SK-N-SH treated with all-trans-retinoic acid at 6 μM for 48 hours (cell line): ENCODE data around the gene PLCB1.

Experiments
- ATAC-seq: fragments of 200-7000 bp; cut with Tn5 transposase; 3 replicates; pipeline ENCODE4 v1.9.1; 2020; ENCODE audit warnings: mild to moderate bottlenecking, moderate library complexity
- ARNTL ChIP-seq: fragments of 450-650 bp; formaldehyde crosslinking; IDR thresholded peaks from 2 replicates; pipeline ENCODE4 v1.5.0; 2020; ENCODE audit warnings: low read depth, mild to moderate bottlenecking, moderate library complexity, borderline replicate concordance
- BACH2 ChIP-seq: fragments of 250-450 bp; sonication (Bioruptor Pico); IDR thresholded peaks from 2 replicates; pipeline ENCODE4 v1.9.0; 2021; ENCODE audit warnings: mild to moderate bottlenecking, borderline replicate concordance
- CREB5 ChIP-seq: fragments of 250-450 bp; sonication (Bioruptor Pico); IDR thresholded peaks from 2 replicates; pipeline ENCODE4 v1.5.1; 2020; ENCODE audit warnings: low read depth, mild to moderate bottlenecking, moderate library complexity
- CSRNP3 ChIP-seq: fragments of 250-450 bp; sonication (Bioruptor Pico); IDR thresholded peaks from 2 replicates; pipeline ENCODE4 v1.5.1; 2021; ENCODE audit warnings: mild to moderate bottlenecking, moderate library complexity
- ESRRG ChIP-seq: fragments of 250-450 bp; sonication (Bioruptor Pico); IDR thresholded peaks from 2 replicates; pipeline ENCODE4 v1.6.1; 2021; ENCODE audit warnings: mild to moderate bottlenecking
- ISL1 ChIP-seq: fragments of 250-450 bp; sonication (Bioruptor Pico); IDR thresholded peaks from 2 replicates; pipeline ENCODE4 v2.1.2; 2022; ENCODE audit warnings: mild to moderate bottlenecking, moderate library complexity
- OSR1 ChIP-seq: fragments of 250-450 bp; sonication (Bioruptor Pico); IDR thresholded peaks from 2 replicates; pipeline ENCODE4 v1.8.0; 2022; ENCODE audit warnings: moderate library complexity, mild to moderate bottlenecking, inconsistent platforms
- PATZ1 ChIP-seq: fragments of 250-450 bp; sonication (Bioruptor Pico); IDR thresholded peaks from 2 replicates; pipeline ENCODE4 v1.8.0; 2020; ENCODE audit warnings: mild to moderate bottlenecking, moderate library complexity, borderline replicate concordance
- POU6F1 ChIP-seq: fragments of 250-450 bp; sonication (Bioruptor Pico); IDR thresholded peaks from 2 replicates; pipeline ENCODE4 v1.8.0; 2021; ENCODE audit warnings: low read depth, mild to moderate bottlenecking, moderate library complexity, borderline replicate concordance
- PPARA ChIP-seq: fragments of 250-450 bp; sonication (Bioruptor Pico); IDR thresholded peaks from 2 replicates; pipeline ENCODE4 v1.5.0; 2020; ENCODE audit warnings: mild to moderate bottlenecking, borderline replicate concordance
- RARB ChIP-seq: fragments of 250-450 bp; sonication (Bioruptor Pico); IDR thresholded peaks from 2 replicates; pipeline ENCODE4 v1.8.0; 2021; ENCODE audit warnings: mild to moderate bottlenecking, moderate library complexity
- SNAI2 ChIP-seq: fragments of 250-450 bp; sonication (Bioruptor Pico); IDR thresholded peaks from 2 replicates; pipeline ENCODE4 v1.5.0; 2020; ENCODE audit warnings: mild to moderate bottlenecking, moderate library complexity
- TCF4 ChIP-seq: fragments of 250-450 bp; sonication (Bioruptor Pico); IDR thresholded peaks from 2 replicates; pipeline ENCODE4 v1.8.0; 2021; ENCODE audit warnings: mild to moderate bottlenecking, moderate library complexity, borderline replicate concordance
- TSHZ2 ChIP-seq: fragments of 250-450 bp; sonication (Bioruptor Pico); IDR thresholded peaks from 2 replicates; pipeline ENCODE4 v1.5.0; 2020; ENCODE audit warnings: mild to moderate bottlenecking, moderate library complexity
- ZC3H10 ChIP-seq: fragments of 250-450 bp; sonication (Bioruptor Pico); IDR thresholded peaks from 2 replicates; pipeline ENCODE4 v1.5.1; 2021; ENCODE audit warnings: mild to moderate bottlenecking, moderate library complexity
- ZFP30 ChIP-seq: fragments of 450-650 bp; formaldehyde crosslinking; IDR thresholded peaks from 2 replicates; pipeline ENCODE4 v1.5.0; 2022; ENCODE audit warnings: mild to moderate bottlenecking, moderate library complexity
- ZNF70 ChIP-seq: fragments of 450-650 bp; formaldehyde crosslinking; IDR thresholded peaks from 2 replicates; pipeline ENCODE4 v1.5.0; 2020; ENCODE audit warnings: mild to moderate bottlenecking, moderate library complexity

Gene PLCB1

GRCh38 chr20:8616792-8617191, 484.7 kb downstream of the PLCB1 start:
- no peak for ATAC-seq
- no peak for TF ChIP-seq CSRNP3 (CRISPR knock-in tag)
- TF ChIP-seq PPARA, result no peak
- TF ChIP-seq POU6F1 (CRISPR knock-in tag), result no peak
- peak; percentile 63 for TF ChIP-seq ISL1 (CRISPR knock-in tag)
- no peak for TF ChIP-seq SNAI2 (CRISPR knock-in tag)
- TF ChIP-seq, all 23 proteins: peak for 1

GRCh38 chr20:8621001-8621400, 488.9 kb downstream of the PLCB1 start:
- TF ChIP-seq TCF4 (CRISPR knock-in tag), result no peak
- TF ChIP-seq PPARA, result no peak
- no peak for TF ChIP-seq ZC3H10 (CRISPR knock-in tag)
- no peak for TF ChIP-seq ISL1 (CRISPR knock-in tag)
- no peak for TF ChIP-seq PATZ1 (CRISPR knock-in tag)
- TF ChIP-seq OSR1 (CRISPR knock-in tag), result no peak
- no peak for TF ChIP-seq ZFP30 (CRISPR knock-in tag)
- TF ChIP-seq BACH2 (CRISPR knock-in tag), result no peak
- no peak for TF ChIP-seq ESRRG
- TF ChIP-seq RARB (CRISPR knock-in tag), result no peak
- TF ChIP-seq ARNTL, result no peak
- no peak for ATAC-seq

GRCh38 chr20:8624046-8624445, 492.0 kb downstream of the PLCB1 start:
- no peak; the same call in 2 of the 3 replicates for ATAC-seq

More at GRCh38 chr20:8624046-8624445, 492.0 kb downstream of the PLCB1 start:
- TF ChIP-seq TCF4 (CRISPR knock-in tag), result 0 out of 2 replicates have a peak, but pooled peaks have one; percentile 32
- 0 out of 2 replicates have a peak, but pooled peaks have one; percentile 44 for TF ChIP-seq ESRRG
- TF ChIP-seq CREB5 (CRISPR knock-in tag), result 0 out of 2 replicates have a peak, but pooled peaks have one; percentile 13
- TF ChIP-seq BACH2 (CRISPR knock-in tag), result no peak
- 0 out of 2 replicates have a peak, but pooled peaks have one; percentile 17 for TF ChIP-seq PATZ1 (CRISPR knock-in tag)
- no peak for TF ChIP-seq ZNF70 (CRISPR knock-in tag)
- peak; percentile 76; the same call in 1 of the 2 replicates for TF ChIP-seq ZC3H10 (CRISPR knock-in tag)
- peak; percentile 60; the same call in 1 of the 2 replicates for TF ChIP-seq TSHZ2 (CRISPR knock-in tag)
- TF ChIP-seq CSRNP3 (CRISPR knock-in tag), result no peak
- no peak for TF ChIP-seq PPARA
- TF ChIP-seq ISL1 (CRISPR knock-in tag), result peak; percentile 93
